Activated CD4-positive, alpha-beta T cell treated with anti-CD3 and anti-CD28 coated beads, Interleukin-2, amount 50 U/mL, for 4 hours (primary cell): ENCODE data around the gene HTRA3.

Source experiments
- DNase-seq, 2 experiments: peaks; one replicate each; pipeline ENCODE4 v3.0.0-alpha.2; 2020

HTRA3 gene

DNA sequence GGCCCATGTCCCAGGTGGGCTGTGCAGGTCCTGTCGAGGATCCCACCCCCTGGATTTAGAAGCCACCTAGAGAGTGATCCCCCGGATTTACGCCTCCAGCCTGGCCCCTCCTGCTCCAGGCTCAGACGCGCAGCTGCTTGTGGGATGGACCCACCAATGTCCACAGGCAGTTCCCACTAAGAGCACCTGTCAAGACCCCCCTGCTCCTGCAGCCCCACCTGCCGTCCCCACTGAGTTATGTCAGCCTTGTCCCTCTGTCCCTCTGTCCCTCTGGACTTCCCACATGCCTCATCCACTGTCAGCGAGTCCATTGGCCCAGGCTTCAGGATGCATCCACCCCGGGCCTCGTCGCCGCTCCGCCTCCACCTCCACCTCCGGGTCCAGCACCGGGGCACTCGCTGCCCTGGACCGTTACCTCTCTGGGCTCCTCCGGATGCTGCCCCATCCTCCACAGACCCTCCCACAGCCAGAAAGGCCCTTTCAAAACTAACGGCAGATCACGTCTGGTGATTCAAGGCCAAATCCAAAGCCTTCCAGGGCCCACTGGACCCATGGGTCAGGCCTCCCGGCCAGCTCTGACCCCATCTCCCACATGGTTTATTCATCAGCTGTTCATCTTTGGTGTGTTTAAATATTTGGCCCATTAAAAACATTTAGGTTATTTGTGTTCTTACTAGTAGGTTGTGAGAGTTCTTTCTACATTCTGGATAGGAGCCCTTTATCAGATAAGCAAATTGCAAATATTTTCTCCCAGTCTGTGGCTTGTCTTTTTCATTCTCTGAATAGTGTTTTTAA is 28.3 kb downstream of the HTRA3 start:
- DNase-seq: no peak

DNA sequence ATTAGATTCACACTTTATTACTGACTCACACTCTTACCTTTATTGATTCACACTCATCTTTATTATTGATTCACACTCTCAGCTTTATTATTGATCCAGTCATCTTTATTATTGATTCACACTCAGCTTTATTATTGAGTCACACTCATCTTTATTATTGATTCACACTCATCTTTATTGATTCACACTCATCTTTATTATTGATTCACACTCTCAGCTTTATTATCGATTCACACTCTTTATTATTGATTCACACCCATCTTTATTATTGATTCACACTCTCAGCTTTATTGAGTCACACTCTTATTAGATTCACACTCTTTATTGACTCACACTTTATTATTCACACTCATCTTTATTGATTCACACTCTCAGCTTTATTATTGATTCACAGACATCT is 31.3 kb downstream of the HTRA3 start:
- DNase-seq: no peak

DNA sequence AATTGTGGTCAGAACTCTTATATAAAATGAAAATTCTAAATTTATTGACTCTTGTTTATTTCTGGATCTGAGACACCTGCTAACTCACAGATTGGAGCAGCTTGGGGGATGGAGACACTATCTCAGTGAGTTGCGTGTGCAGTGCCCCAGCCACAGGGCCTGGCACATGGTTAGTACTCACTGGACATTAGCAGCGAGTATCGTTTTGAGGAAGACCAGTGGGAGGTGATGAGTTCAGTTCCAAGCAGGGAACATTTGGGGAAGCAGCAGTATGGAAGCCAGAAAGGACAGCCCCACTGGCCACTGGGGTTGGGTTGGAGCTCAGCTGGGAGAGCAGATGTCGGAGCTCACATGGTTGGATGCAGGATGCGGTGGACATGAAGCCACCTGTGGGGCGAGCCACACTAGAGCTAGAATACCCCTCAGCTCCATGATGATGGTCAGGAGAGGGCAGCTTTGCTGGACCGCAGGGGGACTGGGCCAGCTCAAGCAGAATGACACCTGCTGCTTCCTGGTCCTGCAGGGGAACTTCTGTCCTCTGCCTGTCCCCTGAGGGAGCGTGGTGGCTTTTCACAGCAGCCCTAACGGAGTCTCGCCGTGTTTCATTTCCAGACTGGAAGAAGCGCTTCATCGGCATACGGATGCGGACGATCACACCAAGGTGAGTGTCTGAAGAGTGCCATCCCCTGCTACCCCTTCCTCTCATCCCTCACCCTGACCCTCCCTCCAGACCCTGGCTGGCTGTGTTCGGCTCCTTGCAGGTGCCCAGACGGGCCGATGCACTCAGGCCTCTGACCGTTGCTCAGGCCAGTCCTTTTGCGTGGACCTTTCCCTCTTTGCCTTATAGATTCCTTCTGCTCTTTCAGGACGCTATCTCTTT is 32.5 kb downstream of the HTRA3 start:
- DNase-seq: no peak

DNA sequence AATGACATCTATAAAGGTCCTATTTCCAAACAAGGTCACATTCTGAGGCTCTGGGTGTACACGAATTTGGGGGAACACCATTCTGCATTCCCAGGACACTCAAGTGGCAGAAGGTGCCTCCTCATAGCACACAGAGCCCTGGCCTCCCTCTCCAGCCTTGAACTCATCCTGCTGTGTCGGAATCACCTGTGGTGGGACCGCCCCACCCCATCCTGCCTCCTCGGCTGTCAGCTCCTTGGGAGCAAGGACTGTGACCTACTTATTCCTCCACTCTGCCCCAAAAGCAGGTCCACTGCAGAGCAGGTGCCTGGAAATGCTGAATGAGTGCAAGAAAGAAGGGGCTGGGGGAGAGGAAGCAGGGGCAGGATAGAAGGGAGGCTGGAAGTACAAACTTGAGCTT is 33.5 kb downstream of the HTRA3 start:
- no peak for DNase-seq

DNA sequence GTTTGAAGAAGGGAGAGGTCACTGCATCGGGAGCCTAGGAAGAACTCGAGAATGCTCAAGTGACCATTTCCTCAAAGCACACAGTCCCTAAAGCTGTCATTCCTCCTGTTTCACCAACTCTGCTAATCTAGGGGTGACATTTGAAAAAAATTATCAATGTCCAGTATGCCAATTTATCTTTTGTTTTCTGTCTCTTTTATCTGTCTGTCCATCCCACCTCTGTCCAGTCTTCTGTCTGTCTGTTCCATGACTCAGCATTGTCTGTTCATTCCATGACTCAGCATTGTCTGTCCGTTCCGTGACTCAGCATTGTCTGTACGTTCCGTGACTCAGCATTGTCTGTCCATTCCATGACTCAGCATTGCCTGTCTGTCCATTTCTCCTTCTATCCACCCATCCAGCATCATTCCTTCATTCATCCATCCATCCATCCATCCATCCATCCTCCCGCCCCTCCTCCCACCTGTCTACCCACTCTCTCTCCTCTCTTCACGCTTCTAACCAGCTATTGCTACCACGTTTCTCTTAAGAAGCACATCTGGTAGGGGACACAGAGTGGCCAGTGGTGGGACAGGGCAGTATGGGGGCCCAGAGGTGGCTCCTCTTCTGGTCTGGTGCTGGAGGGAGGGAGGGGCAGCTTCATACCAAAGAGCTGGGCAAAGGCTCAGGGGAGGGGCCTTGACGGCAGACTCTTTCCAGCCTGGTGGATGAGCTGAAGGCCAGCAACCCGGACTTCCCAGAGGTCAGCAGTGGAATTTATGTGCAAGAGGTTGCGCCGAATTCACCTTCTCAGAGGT is 34.1 kb downstream of the HTRA3 start:
- no peak for DNase-seq

DNA sequence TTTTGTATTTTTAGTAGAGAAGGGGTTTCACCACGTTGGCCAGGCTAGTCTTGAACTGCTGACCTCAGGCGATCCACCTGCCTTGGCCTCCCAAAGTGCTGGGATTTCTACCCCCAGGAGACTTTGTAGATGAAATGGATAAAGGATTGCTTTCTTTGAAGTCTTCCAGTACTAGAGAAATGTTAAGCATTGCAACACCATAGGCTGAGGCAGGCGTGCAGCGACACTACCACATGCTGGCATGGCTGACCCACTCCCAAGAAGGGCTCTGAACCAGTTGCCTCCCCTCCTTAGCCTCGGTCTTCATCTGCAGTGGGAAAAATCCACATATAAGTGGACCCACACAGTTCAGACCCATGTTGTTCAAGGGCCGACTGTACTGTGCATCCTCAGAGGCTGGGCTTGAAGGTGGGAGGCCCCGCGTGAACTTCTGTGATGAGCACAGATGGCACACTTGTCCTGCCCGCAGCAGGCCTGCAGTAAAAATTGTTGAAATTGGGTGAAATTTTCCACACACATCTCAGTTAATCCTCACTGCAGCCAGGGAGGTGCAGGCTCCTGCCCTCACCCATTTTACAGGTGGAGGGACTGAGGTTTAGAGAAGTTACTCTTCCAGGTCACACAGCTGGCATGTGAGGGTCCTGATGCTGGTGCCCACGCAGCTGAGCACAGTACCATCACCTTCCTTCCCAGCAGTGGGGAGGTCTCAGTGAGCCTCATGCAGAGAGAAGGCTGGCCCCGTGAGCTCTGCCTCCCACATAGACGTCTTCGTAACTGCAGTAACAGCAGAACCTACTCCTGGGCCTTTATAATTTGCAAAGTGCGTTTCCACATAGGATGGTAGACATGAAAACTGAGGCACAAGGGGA is 35.5 kb downstream of the HTRA3 start:
- no peak for DNase-seq

DNA sequence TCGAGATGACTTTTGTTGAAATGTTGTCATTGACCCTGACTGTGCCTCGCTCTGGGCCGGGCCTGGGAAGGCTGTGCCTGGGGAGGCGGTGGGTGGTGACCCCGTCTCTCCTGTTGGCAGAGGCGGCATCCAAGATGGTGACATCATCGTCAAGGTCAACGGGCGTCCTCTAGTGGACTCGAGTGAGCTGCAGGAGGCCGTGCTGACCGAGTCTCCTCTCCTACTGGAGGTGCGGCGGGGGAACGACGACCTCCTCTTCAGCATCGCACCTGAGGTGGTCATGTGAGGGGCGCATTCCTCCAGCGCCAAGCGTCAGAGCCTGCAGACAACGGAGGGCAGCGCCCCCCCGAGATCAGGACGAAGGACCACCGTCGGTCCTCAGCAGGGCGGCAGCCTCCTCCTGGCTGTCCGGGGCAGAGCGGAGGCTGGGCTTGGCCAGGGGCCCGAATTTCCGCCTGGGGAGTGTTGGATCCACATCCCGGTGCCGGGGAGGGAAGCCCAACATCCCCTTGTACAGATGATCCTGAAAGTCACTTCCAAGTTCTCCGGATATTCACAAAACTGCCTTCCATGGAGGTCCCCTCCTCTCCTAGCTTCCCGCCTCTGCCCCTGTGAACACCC is 36.4 kb downstream of the HTRA3 start:
- no peak for DNase-seq

DNA sequence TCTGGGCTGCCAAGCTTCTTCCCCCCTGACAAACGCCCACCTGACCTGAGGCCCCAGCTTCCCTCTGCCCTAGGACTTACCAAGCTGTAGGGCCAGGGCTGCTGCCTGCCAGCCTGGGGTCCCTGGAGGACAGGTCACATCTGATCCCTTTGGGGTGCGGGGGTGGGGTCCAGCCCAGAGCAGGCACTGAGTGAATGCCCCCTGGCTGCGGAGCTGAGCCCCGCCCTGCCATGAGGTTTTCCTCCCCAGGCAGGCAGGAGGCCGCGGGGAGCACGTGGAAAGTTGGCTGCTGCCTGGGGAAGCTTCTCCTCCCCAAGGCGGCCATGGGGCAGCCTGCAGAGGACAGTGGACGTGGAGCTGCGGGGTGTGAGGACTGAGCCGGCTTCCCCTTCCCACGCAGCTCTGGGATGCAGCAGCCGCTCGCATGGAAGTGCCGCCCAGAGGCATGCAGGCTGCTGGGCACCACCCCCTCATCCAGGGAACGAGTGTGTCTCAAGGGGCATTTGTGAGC is 37.0 kb downstream of the HTRA3 start:
- no peak for DNase-seq

DNA sequence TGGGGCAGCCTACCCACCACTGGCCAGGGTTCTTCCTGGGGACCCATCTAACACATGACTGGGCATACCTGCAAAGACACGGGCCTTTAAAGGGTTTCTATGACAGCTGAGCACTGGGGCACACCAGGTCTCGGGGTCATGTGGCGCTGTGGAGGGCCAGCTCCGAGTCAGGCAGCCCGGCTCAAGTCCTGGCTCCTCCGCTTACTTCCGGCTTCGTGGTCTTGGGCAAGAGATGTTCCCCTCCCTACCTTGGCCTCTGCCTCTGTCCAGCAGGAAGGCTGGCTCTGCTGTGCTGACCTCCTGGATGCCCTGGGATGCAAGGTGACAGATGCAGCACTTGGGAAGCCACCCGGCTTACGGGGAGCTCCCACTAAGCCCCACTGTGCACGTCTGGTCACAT is 37.6 kb downstream of the HTRA3 start:
- no peak for DNase-seq

DNA sequence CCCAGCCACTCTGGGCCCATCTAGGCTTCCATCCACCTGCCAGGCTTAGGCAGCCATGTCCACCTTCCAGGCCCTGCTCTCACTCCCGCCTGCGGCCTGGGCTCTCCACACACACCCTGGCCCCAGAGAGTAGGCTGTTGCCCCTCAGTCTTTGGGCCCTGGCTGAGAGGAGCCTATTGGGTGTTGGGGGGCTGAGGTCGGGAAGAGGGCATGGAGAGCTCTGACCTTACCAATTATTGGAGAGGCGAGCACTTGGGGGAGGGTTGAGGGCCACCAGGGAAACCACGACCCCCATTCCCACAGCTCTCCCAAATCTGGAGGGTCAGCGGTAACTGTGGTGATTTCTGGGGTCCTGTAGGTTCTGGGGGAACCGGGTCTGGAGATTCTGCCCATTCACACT is 38.2 kb downstream of the HTRA3 start:
- no peak for DNase-seq

DNA sequence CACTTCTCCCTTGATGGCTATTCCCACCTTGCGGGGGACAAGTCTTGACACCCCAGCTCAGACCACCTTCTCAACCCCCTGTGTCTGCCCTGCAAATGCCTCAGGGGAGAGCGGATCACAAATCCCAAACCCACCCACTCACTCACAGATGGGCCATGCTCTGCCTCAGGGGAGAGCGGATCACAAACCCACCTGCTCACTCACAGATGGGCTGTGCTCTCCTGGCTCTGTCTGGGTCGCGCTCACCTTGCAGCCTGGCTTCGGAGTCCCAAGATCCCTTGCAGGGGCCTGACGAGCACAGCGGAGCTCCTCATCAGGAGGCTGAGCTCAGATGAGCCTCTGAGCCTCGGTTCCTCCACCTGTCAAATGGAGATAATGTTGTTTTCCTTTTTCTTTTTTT is 38.6 kb downstream of the HTRA3 start:
- DNase-seq: no peak

DNA sequence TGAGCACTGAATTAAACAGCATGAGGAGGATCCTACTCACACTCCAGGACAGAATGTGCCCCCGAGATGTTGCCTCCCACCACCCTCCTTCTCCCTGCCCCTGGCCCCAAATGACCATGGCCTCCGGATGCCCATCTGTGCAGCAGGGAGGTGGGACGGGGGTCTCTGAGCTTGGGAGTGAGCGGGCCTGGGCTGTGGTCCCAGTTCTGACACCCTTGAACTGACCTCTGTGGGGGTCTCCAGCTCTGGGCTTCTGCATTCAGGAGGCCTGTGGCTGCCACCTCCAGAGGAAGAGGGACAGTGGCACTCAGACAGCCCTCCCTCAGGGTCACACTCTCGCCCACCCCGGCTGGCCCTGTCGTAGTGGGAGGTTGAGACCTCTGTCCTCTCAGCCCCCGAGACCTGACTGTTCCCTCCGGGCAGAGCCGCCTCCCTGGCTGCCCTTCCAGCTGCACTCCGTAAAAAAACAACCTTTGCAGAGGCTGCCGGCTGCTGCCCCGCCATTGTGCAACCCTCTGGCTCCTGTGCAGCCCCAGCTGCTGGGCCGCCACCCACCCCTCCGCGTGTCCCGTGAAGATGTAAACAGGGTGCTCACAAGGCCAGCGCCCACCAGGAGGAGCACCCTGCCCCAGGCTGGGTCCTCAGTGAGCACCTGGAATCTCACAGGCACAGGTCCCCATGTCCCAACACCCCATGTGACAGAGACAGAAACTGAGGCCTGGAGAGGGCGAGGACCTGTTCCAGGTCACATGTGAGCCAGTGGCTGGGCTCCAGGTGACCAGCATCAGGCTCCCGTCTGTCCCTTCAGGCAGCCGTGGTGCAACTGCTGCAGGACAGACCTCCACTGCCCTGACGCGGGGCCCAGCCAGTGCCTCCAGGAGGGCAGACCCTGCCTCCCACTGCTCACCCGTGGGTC is 39.6 kb downstream of the HTRA3 start:
- DNase-seq: no peak

DNA sequence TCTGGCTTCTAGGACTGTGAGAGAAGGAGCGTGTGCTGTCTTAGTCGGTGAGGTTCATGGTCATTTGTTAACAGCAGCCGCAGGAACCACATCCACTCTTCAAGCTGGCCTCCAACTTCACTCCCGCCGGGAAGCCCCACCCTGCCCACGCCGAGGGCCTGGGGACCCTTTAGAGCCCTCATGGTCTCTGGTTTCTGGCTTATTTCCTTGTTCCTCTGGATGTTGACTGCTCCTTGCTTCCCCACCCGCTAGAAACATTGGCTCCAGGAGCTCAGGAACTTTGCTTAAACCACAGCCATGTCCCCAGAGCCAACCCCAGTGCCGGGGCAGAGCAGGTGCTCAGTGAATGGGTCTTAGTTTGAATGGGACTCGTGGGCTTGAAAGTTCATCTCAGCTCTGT is 40.8 kb downstream of the HTRA3 start:
- no peak for DNase-seq

DNA sequence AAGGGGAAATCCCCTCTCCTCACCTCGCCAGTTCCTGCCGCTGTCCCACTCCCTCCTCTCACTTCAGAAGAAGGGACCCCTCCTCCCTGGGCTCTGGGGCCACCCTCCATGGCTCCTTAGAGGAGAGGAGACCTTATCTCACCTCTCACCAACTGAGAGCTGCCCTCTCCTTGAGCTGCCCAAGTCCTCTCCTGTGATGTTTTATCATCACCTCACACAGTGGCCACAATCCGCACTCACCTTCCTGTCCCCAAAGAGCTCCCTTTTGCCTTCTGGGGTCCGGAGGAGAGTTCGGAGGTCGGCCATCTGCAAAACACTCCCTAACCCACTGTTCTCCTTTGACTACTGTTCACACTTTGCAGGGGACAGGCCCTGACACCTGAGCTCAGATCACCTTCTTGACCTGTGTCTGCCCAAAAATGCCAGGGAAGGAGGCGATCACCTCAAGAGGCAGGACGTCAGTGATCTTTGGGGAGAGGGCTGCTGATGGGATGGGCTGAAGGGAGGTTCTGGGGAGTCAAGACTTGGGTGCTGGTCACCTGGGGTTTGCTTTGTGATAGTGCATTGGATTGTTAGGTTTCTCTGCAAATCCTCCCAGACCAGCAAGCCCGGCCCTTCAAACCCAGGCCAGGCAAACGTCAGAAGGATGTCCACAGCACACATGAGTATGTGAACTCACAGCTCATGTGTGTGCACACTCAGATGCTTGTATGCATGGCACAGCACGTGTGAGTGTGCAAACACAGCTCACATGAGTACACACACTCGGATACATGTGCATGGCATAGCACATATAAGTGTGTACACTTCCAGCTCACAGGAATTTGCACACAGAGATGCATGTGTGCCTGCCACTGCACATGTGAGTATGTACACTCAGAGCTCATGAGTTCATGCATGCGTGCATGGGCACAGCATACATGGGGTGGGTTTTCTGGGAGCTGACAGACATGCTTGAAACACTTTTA is 41.8 kb downstream of the HTRA3 start:
- no peak for DNase-seq

DNA sequence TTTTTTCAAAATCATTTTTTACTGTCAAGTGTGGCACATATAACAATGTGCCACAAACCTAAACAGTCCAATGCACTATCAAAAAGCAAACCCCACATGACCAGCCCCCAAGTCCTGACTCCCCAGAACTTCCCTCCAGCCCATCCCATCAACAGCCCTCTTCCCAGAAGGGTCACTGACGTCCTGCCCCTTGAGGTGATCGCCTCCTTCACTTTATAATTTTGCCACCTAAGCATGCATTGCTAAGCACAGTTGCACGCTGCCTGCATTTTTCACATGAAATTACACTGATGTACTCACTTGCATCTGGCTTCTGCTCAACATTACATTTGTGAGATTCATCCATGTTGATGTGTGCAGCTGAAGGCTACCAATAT is 42.5 kb downstream of the HTRA3 start:
- no peak for DNase-seq

DNA sequence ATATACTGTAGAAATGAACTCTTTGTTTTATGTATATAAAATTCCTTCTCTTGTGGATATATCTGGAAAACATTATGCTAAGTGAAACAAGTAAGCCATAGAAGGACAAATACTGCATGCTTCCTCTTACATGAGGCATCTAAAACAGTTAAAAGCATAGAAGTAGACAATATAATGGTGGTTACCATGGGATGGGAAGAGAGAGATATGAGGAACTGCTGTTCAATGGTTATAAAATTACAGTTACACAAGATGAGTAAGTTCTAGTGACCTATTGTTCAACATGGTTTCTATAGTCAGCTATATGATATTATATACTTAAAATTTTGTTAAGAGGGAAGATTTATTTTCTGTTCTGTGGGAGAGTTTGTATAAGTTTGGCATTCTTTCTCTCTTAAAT is 43.4 kb downstream of the HTRA3 start:
- DNase-seq: no peak

DNA sequence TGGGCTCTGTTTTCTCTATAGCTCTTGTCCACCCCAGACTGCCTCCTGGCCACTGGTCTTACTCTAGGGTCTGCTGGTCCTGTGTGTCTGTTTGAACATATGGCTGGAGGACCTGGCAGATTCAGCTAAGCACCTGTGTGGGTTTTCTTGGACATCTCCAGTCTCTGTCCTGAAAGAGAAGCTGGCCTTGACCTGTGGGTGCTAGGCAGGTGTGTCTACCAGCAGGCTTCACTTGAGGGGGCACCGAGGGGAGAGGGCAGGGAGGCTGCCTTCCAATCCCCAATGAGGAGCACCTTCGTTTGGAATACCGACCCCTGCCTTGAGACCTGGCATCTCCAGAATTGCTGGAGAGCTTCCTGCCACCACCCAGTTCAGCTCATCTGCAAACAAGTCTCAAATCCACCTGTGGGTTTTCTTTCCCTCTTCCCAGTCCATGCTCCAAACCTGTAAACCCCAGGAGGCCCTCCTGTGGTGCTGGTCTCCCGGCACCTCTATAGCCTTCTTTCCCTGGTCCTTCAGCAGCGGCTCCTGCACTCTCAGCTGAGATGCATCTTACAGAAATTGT is 45.2 kb downstream of the HTRA3 start:
- DNase-seq: no peak

DNA sequence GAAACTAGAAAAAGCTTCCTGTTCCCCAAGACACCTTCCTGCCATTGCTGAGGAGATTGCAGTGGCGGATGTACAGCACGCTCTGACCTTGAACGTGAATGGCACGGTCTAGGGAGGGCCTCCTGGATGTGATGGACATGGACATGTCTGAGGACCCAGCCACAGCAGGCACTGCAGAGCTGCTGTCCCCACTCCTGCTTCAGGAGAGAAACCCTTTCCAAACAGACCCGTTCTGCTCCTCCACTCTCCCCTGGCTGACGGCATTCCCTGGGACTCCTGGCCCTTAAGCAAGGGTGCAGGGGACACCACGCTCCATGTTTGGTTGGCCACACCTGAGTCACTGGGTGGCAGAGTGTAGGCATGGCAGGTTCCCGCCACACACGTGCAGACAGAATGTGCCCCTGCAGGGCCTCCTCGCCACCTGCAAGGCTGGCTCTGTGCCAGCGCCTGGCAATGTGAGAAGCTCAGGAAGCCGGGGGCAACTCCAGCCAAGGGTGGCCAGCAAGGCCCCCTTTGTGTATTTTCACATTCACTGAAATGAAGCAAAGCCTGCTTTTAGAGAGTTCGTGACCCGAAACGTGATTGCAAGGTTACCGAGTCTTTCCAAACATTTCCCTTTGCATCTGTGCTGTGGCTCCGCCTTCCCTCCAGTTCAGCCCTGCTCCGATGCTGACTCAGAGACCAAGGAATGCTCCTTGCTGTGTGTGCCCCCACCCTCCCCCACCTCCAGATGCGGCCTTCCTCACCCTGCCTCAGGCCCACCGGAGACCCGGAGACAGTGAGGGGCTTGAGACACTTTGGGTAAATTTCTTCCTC is 46.1 kb downstream of the HTRA3 start:
- no peak for DNase-seq
